GM12878 (cell line): Measurements from ENCODE around the gene RRAS. TPM values are rescaled to one million over a fixed set of nuclear protein-coding genes. Genes with fewer than 3 reads are reported as not detected.

Experiments
- CEBPZ ChIP-seq: fragments of 150-350 bp; IDR thresholded peaks from 2 replicates; pipeline ENCODE4 v1.6.1; 2016; ENCODE audit warnings: low read depth, low read length
- CTCF ChIP-seq, 3 experiments: IDR thresholded peaks in 2 of 3; conservative IDR thresholded peaks in 1 of 3; 2 replicates each; pipeline ENCODE4 v1.5.1; 2011; ENCODE audit warnings: low read depth in 3 of 3, low read length in 3 of 3, mild to moderate bottlenecking in 3 of 3, control low read depth in 2 of 3, moderate library complexity in 2 of 3, inconsistent platforms in 1 of 3, mixed read lengths in 1 of 3; ENCODE audit not compliant: control insufficient read depth in 2 of 3, insufficient read depth in 1 of 3; ENCODE audit errors: extremely low read depth in 1 of 3
- HDGF ChIP-seq: fragments of 450-650 bp; IDR thresholded peaks from 2 replicates; pipeline ENCODE4 v1.6.1; 2016; ENCODE audit warnings: antibody characterized with exemption
- MTA2 ChIP-seq: fragments of 450-650 bp; IDR thresholded peaks from 2 replicates; pipeline ENCODE4 v1.6.1; 2016; ENCODE audit warnings: low read depth, mild to moderate bottlenecking, moderate library complexity
- SIX5 ChIP-seq: IDR thresholded peaks from 2 replicates; pipeline ENCODE4 v1.6.1; 2011; ENCODE audit warnings: mild to moderate bottlenecking, low read depth, low read length, moderate library complexity; ENCODE audit not compliant: severe bottlenecking
- USF1 ChIP-seq: IDR thresholded peaks from 2 replicates; pipeline ENCODE4 v1.6.1; 2011; ENCODE audit warnings: borderline replicate concordance, low read depth, mild to moderate bottlenecking, moderate library complexity, mixed read lengths, low read length; ENCODE audit not compliant: insufficient read depth; ENCODE audit errors: extremely low read length
- polyA plus RNA-seq, 11 experiments: library from polyadenylated mRNA; depleted of rRNA in 4 of 11; unstranded in 6 of 11; stranded (reverse) in 5 of 11; fragments of >200 nt; fragmentation: Nextera tagmentation in 4 of 11; fragmentation: Illumina TruSeq in 1 of 11; extraction: Ambion mirVana in 4 of 11; extraction: Trizol in 1 of 11; gene quantifications; 1 replicate in 1 of 11; 2 replicates in 10 of 11; pipeline versions ENCODE4 v1.2.1 to v1.2.3, GENCODE V29; 2011 to 2016; ENCODE audit warnings: inconsistent platforms in 2 of 11, missing spikeins in 2 of 11, low read depth in 1 of 11
- total RNA-seq, 4 experiments: library from RNA; depleted of rRNA in 3 of 4; stranded (reverse); fragments of >200 nt in 3 of 4; fragmentation: Illumina TruSeq in 1 of 4; extraction: Trizol in 1 of 4; gene quantifications; 2 replicates each; pipeline versions ENCODE4 v1.2.1 to v1.2.3, GENCODE V29; 2013 to 2021

Gene RRAS
- total and polyA plus RNA-seq, 10 of the 15 experiments (the other 5 are each of a cell fraction or from before 2014, with no cell fraction given): 0.24 to 5.8 (median 1.8) TPM

GRCh38 chr19:49658139-49658517, 18.2 kb upstream of the RRAS start (continued):
- TF ChIP-seq CEBPZ: no peak
- TF ChIP-seq USF1: no peak
- no peak for TF ChIP-seq SIX5
- TF ChIP-seq MTA2: no peak
- TF ChIP-seq CTCF (IDR thresholded peaks at IDR 0.05 in 2 of 3, conservative IDR thresholded peaks at IDR 0.05 in 1 of 3; ENCODE audit: control insufficient read depth in 2 of 3, extremely low read depth in 1 of 3, insufficient read depth in 1 of 3, low read depth in 3 of 3, low read length in 3 of 3): no peak
- TF ChIP-seq HDGF: no peak
